Nucleus accumbens (tissue), 56 donors: Measurements from ENCODE around the gene ALPK3.

Experiments
- DNase-seq, 56 donors: peaks; one replicate each; lab custom pipeline; 2025; lab: John Stamatoyannopoulos, UW

ALPK3 gene

GRCh38 chr15:84844964-84845363 is 27.8 kb downstream of the ALPK3 start:
- no peak for DNase-seq

GRCh38 chr15:84845631-84846030 is 28.5 kb downstream of the ALPK3 start:
- DNase-seq: peak in 8 of 56 donors; percentile 5 to 44 (median 12)

- DNase-seq: no peak
Observed at GRCh38 chr15:84846269-84846668, 29.1 kb downstream of the ALPK3 start.

GRCh38 chr15:84847382-84847781 is 30.2 kb downstream of the ALPK3 start:
- no peak for DNase-seq

GRCh38 chr15:84852212-84852611 is 35.1 kb downstream of the ALPK3 start:
- no peak for DNase-seq

- no peak for DNase-seq
Observed at GRCh38 chr15:84855136-84855535, 38.0 kb downstream of the ALPK3 start.

GRCh38 chr15:84855765-84856164 is 38.6 kb downstream of the ALPK3 start:
- DNase-seq: no peak

- DNase-seq: no peak
Observed at GRCh38 chr15:84856731-84857417, 39.7 kb downstream of the ALPK3 start.

- DNase-seq: no peak
Observed at GRCh38 chr15:84857418-84858004, 40.4 kb downstream of the ALPK3 start.

GRCh38 chr15:84858231-84858630 is 41.1 kb downstream of the ALPK3 start:
- DNase-seq: no peak

GRCh38 chr15:84859144-84859543 is 42.0 kb downstream of the ALPK3 start:
- no peak for DNase-seq

GRCh38 chr15:84859651-84860050 is 42.5 kb downstream of the ALPK3 start:
- DNase-seq: no peak

- no peak for DNase-seq
Observed at GRCh38 chr15:84861781-84862180, 44.6 kb downstream of the ALPK3 start.

GRCh38 chr15:84862214-84862975 is 45.2 kb downstream of the ALPK3 start:
- no peak for DNase-seq

- peak in 1 of 56 donors; percentile 5 for DNase-seq
Observed at GRCh38 chr15:84863565-84864443, 46.6 kb downstream of the ALPK3 start.

- no peak for DNase-seq
Observed at GRCh38 chr15:84864444-84864795, 47.3 kb downstream of the ALPK3 start.

- DNase-seq: no peak
Observed at GRCh38 chr15:84865074-84865569, 48.0 kb downstream of the ALPK3 start.

- DNase-seq: no peak
Observed at GRCh38 chr15:84868037-84868880, 51.1 kb downstream of the ALPK3 start.

- no peak for DNase-seq
Observed at GRCh38 chr15:84869510-84869909, 52.4 kb downstream of the ALPK3 start.
